ENCODE data around the gene OSCAR.

Gene OSCAR

GRCh38 chr19:54081032-54081431, 19.6 kb downstream of the OSCAR start, which contains the start of gene TARM1:
Gene TARM1, minus strand, starts transcription at chr19:54081365. Its CDS starts 25 bp downstream, at chr19:54081340.
- no peak for DNase-seq

- no peak for DNase-seq
These were observed 23.3 kb downstream of the OSCAR start for GRCh38 chr19:54077334-54077733.

- DNase-seq: no peak
These were observed 25.8 kb downstream of the OSCAR start for GRCh38 chr19:54074851-54075250.

GRCh38 chr19:54073829-54074228, 26.8 kb downstream of the OSCAR start:
- no peak for DNase-seq

GRCh38 chr19:54069470-54069869, 31.1 kb downstream of the OSCAR start:
- no peak for DNase-seq

GRCh38 chr19:54063350-54064116, 37.1 kb downstream of the OSCAR start, which contains the start of gene VSTM1:
Gene VSTM1, minus strand, starts transcription at chr19:54063897. Its CDS starts 120 bp downstream, at chr19:54063777.
- no peak for DNase-seq

- no peak for DNase-seq
These were observed 38.0 kb downstream of the OSCAR start for GRCh38 chr19:54062643-54063042.

- DNase-seq: no peak
These were observed 53.0 kb downstream of the OSCAR start for GRCh38 chr19:54047616-54048015.

GRCh38 chr19:54045771-54046170, 54.8 kb downstream of the OSCAR start:
- DNase-seq: no peak

Data from stimulated activated naive CD4-positive, alpha-beta T cell (primary cell).